Chondrocyte (in vitro differentiated cells): ENCODE measurements around the gene DPYSL3. TPM values are rescaled to one million over a fixed set of nuclear protein-coding genes. Genes with fewer than 3 reads are reported as not detected.

Source experiments
- DNase-seq: peaks from one replicate; pipeline ENCODE4 v3.0.0; 2021; ENCODE audit warnings: mixed read lengths, low spot score
- H3K27ac Mint-ChIP-seq: one replicate; pipeline ENCODE4 v1.8.0; 2021; ENCODE audit warnings: mild to moderate bottlenecking, moderate library complexity, mixed read lengths; ENCODE audit not compliant: unreplicated experiment
- H3K27me3 Mint-ChIP-seq: 2 replicates; pipeline ENCODE4 v1.8.0; 2021; ENCODE audit warnings: low read depth, mixed read lengths
- H3K36me3 Mint-ChIP-seq: 2 replicates; pipeline ENCODE4 v1.8.0; 2021; ENCODE audit warnings: low read depth, mixed read lengths
- H3K4me1 Mint-ChIP-seq: 2 replicates; pipeline ENCODE4 v1.8.0; 2021; ENCODE audit warnings: low read depth, mild to moderate bottlenecking, mixed read lengths
- H3K4me3 Mint-ChIP-seq: one replicate; pipeline ENCODE4 v1.8.0; 2021; ENCODE audit warnings: mild to moderate bottlenecking, moderate library complexity, mixed read lengths; ENCODE audit not compliant: unreplicated experiment
- H3K9me3 Mint-ChIP-seq: 2 replicates; pipeline ENCODE4 v1.8.0; 2021; ENCODE audit warnings: low read depth, mixed read lengths
- CTCF ChIP-seq: fragments of 200-600 bp; sonication (generic); IDR thresholded peaks from 2 replicates; pipeline ENCODE4 v1.5.0; 2021; ENCODE audit warnings: antibody characterized with exemption, mild to moderate bottlenecking, moderate library complexity
- total RNA-seq: library from RNA; stranded (reverse); gene quantifications from 3 replicates; pipeline ENCODE4 v1.2.1, GENCODE V29; 2021

DPYSL3 gene
- total RNA-seq, 1 donor from 2014 or later, result 60.4 TPM

- no peak for DNase-seq
These were observed 2.3 kb downstream of the DPYSL3 start for GRCh38 chr5:147507480-147508126.

GRCh38 chr5:147504535-147504934 is 5.3 kb downstream of the DPYSL3 start:
- no peaks in the 10 kb centered on the region for H3K36me3 Mint-ChIP-seq
- TF ChIP-seq CTCF, result no peak
- H3K4me1 Mint-ChIP-seq, result peaks cover 32% of the 10 kb centered on the region
- no peaks in the 10 kb centered on the region for H3K27me3 Mint-ChIP-seq
- H3K27ac Mint-ChIP-seq, result peak overlapping the region; percentile 29
- no peak for DNase-seq
- peaks cover 2% of the 10 kb centered on the region for H3K9me3 Mint-ChIP-seq
- H3K4me3 Mint-ChIP-seq, result no peak overlapping the region

More at GRCh38 chr5:147507480-147508126, 2.3 kb downstream of the DPYSL3 start:
- no peaks in the 10 kb centered on the region for H3K9me3 Mint-ChIP-seq
- peaks cover 37% of the 10 kb centered on the region for H3K4me1 Mint-ChIP-seq
- no peak overlapping the region for H3K4me3 Mint-ChIP-seq
- no peak for TF ChIP-seq CTCF
- H3K36me3 Mint-ChIP-seq, result no peaks in the 10 kb centered on the region
- H3K27me3 Mint-ChIP-seq, result no peaks in the 10 kb centered on the region
- no peak overlapping the region for H3K27ac Mint-ChIP-seq

- H3K9me3 Mint-ChIP-seq, result peaks cover 2% of the 10 kb centered on the region
- H3K27me3 Mint-ChIP-seq, result no peaks in the 10 kb centered on the region
- no peak for DNase-seq
- no peaks in the 10 kb centered on the region for H3K36me3 Mint-ChIP-seq
- no peak overlapping the region for H3K4me3 Mint-ChIP-seq
- no peak for TF ChIP-seq CTCF
- H3K27ac Mint-ChIP-seq, result peak overlapping the region; percentile 29
- H3K4me1 Mint-ChIP-seq, result peaks cover 31% of the 10 kb centered on the region
These were observed 5.9 kb downstream of the DPYSL3 start for GRCh38 chr5:147504011-147504410.

GRCh38 chr5:147490989-147491388 is 18.9 kb downstream of the DPYSL3 start:
- Mint-ChIP-seq H3K27ac (no peak overlapping the region), H3K9me3 (no peaks in the 10 kb centered on the region)

GRCh38 chr5:147487031-147487750 is 22.7 kb downstream of the DPYSL3 start:
- no peak for DNase-seq
- H3K4me3 Mint-ChIP-seq, result no peak overlapping the region
- H3K27me3 Mint-ChIP-seq, result no peaks in the 10 kb centered on the region
- peaks cover 2% of the 10 kb centered on the region for H3K36me3 Mint-ChIP-seq
- H3K9me3 Mint-ChIP-seq, result no peaks in the 10 kb centered on the region
- H3K4me1 Mint-ChIP-seq, result peaks cover 26% of the 10 kb centered on the region
- TF ChIP-seq CTCF, result no peak
- H3K27ac Mint-ChIP-seq, result no peak overlapping the region

More at GRCh38 chr5:147490989-147491388, 18.9 kb downstream of the DPYSL3 start:
- Mint-ChIP-seq H3K27me3 (no peaks in the 10 kb centered on the region), H3K4me1 (no peaks in the 10 kb centered on the region), H3K36me3 (peaks cover 2% of the 10 kb centered on the region), H3K4me3 (no peak overlapping the region)
- no peak for TF ChIP-seq CTCF
- no peak for DNase-seq
